Neutrophil (primary cell): ENCODE results near the gene GAGE12C.
"Not testable (repeated sequence)": the region's sequence is repeated elsewhere in the genome, so short reads cannot be mapped to it uniquely, and the experiment has no call there.

Experiments
- H3K27ac ChIP-seq: fragments of 200-600 bp; sonication (generic); 2 replicates; pipeline ENCODE4 v1.5.1; 2016; ENCODE audit warnings: mild to moderate bottlenecking, moderate library complexity
- H3K27me3 ChIP-seq: fragments of 200-600 bp; sonication (generic); 2 replicates; pipeline ENCODE4 v1.6.0; 2016; ENCODE audit warnings: mild to moderate bottlenecking
- H3K36me3 ChIP-seq: fragments of 200-600 bp; sonication (generic); 2 replicates; pipeline ENCODE4 v1.5.1; 2017
- H3K4me1 ChIP-seq, 2 experiments: fragments of 200-600 bp in 1 of 2; sonication (generic) in 1 of 2; 1 replicate in 1 of 2; 2 replicates in 1 of 2; pipeline versions ENCODE4 v1.5.1 to v1.6.1; 2013 to 2016; ENCODE audit warnings: low read depth in 1 of 2, low read length in 1 of 2, mild to moderate bottlenecking in 1 of 2, moderate library complexity in 1 of 2; ENCODE audit not compliant: control insufficient read depth in 1 of 2, insufficient read depth in 1 of 2
- H3K4me3 ChIP-seq, 2 experiments: fragments of 200-600 bp in 1 of 2; sonication (generic) in 1 of 2; 1 replicate in 1 of 2; 2 replicates in 1 of 2; pipeline ENCODE4 v1.5.1; 2013 to 2016; ENCODE audit warnings: low read depth in 1 of 2, low read length in 1 of 2, mild to moderate bottlenecking in 1 of 2, moderate library complexity in 1 of 2
- H3K9me3 ChIP-seq: fragments of 200-600 bp; sonication (generic); 2 replicates; pipeline ENCODE4 v1.5.1; 2016

The GAGE12C gene

GRCh38 chrX:49531877-49532276 is at the start of gene GAGE12C:
GAGE12C (plus strand) TSS chrX:49532177; CDS start chrX:49533332, 1,155 bp downstream.
- H3K4me3 ChIP-seq, H3K36me3 ChIP-seq, H3K4me1 ChIP-seq, H3K27me3 ChIP-seq, H3K9me3 ChIP-seq, H3K27ac ChIP-seq: not testable (repeated sequence)

GRCh38 chrX:49541433-49541832 is 9.5 kb downstream of the GAGE12C start, which contains the start of gene GAGE12D:
GAGE12D (plus strand) TSS chrX:49541733; CDS start chrX:49542888, 1,155 bp downstream.
- H3K27ac ChIP-seq, H3K4me1 ChIP-seq, H3K27me3 ChIP-seq, H3K36me3 ChIP-seq, H3K9me3 ChIP-seq, H3K4me3 ChIP-seq: not testable (repeated sequence)

- not testable (repeated sequence) for H3K4me3 ChIP-seq, H3K36me3 ChIP-seq, H3K9me3 ChIP-seq, H3K27me3 ChIP-seq, H3K27ac ChIP-seq, H3K4me1 ChIP-seq
Measured at GRCh38 chrX:49550989-49551388, 19.0 kb downstream of the GAGE12C start, which contains the start of gene GAGE12E. GAGE12E (plus strand) TSS chrX:49551289; CDS start chrX:49552444, 1,155 bp downstream.

- not testable (repeated sequence) for H3K27ac ChIP-seq, H3K36me3 ChIP-seq, H3K4me1 ChIP-seq, H3K4me3 ChIP-seq, H3K9me3 ChIP-seq, H3K27me3 ChIP-seq
Measured at GRCh38 chrX:49560542-49560941, 28.6 kb downstream of the GAGE12C start, which contains the start of gene GAGE12F. GAGE12F (plus strand) TSS chrX:49560842; CDS start chrX:49561997, 1,155 bp downstream.

GRCh38 chrX:49568728-49569127 is 36.8 kb downstream of the GAGE12C start:
- not testable (repeated sequence) for H3K27ac ChIP-seq, H3K27me3 ChIP-seq, H3K4me3 ChIP-seq, H3K9me3 ChIP-seq, H3K4me1 ChIP-seq, H3K36me3 ChIP-seq

- not testable (repeated sequence) for H3K4me3 ChIP-seq, H3K9me3 ChIP-seq
Measured at GRCh38 chrX:49569152-49569551, 37.2 kb downstream of the GAGE12C start.

GRCh38 chrX:49570100-49570499 is 38.1 kb downstream of the GAGE12C start, which contains the start of gene GAGE12G:
GAGE12G (plus strand) TSS chrX:49570400; CDS start chrX:49571555, 1,155 bp downstream.
- H3K27me3 ChIP-seq, H3K9me3 ChIP-seq, H3K4me1 ChIP-seq: not testable (repeated sequence)

More at GRCh38 chrX:49569152-49569551, 37.2 kb downstream of the GAGE12C start:
- not testable (repeated sequence) for H3K27ac ChIP-seq, H3K27me3 ChIP-seq, H3K4me1 ChIP-seq, H3K36me3 ChIP-seq

GRCh38 chrX:49579649-49580048 is 47.7 kb downstream of the GAGE12C start, which contains the start of gene GAGE12H:
GAGE12H (plus strand) TSS chrX:49579949; CDS start chrX:49581104, 1,155 bp downstream.
- H3K36me3 ChIP-seq, H3K4me1 ChIP-seq, H3K27me3 ChIP-seq, H3K9me3 ChIP-seq, H3K27ac ChIP-seq, H3K4me3 ChIP-seq: not testable (repeated sequence)

More at GRCh38 chrX:49570100-49570499, 38.1 kb downstream of the GAGE12C start, which contains the start of gene GAGE12G:
- not testable (repeated sequence) for H3K36me3 ChIP-seq, H3K4me3 ChIP-seq, H3K27ac ChIP-seq
